Subcutaneous adipose tissue (tissue), 4 donors: ENCODE results near the gene NRXN3. TPM values are rescaled to one million over a fixed set of nuclear protein-coding genes. Genes with fewer than 3 reads are reported as not detected.

Source experiments
- CTCF ChIP-seq: fragments of 450-650 bp; IDR thresholded peaks from one replicate; pipeline ENCODE4 v1.5.1; 2016; ENCODE audit warnings: low read depth, mild to moderate bottlenecking, control low read depth, antibody characterized with exemption, moderate library complexity
- total RNA-seq, 4 donors: library from RNA; depleted of rRNA; stranded (reverse); fragments of >200 nt; gene quantifications; one replicate each; pipeline ENCODE4 v1.1.0, GENCODE V29; 2016

Gene NRXN3
- total RNA-seq, 4 donors from 2014 or later: 0.57 to 2.4 (median 1.1) TPM; not detected in 1

DNA sequence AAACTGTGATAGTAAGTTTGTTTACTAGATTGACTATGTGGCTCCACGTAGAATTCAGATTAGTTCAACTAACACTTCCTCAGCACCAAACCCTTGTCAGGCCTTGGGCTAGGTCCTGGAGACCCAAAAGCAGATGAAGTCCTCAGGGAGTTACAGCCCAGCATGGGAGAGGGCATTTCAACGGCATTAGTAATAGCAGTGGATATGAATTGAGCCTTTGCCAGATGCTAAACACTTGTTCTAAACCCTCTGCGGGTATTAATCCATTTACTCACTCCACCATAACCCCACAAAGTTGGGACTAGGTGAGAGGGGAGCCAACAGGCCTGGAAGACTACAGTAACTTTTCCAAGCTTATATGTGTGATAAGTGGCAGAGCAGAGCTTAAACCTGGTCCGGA lies 1326.5 kb downstream of the NRXN3 start:
- no peak for TF ChIP-seq CTCF

DNA sequence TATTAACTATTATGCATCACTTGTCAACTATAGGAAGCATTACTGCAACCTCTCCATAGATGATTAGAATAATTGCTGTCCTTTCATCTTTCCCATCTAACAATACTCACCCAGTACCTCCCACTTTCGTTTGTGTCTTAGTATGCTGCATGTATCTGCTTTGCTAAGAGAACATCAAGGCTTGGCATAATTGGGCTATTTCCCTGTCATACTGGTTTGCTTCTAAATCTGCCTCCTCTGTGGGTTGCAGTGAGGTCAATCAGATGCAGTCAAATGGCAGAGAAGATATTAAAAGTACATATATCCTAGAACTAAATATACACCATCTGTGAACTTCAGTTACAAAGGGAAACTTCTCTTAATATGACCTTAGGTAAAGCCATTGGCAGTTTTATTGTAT lies 1330.3 kb downstream of the NRXN3 start:
- no peak for TF ChIP-seq CTCF

- TF ChIP-seq CTCF: no peak
Measured at GRCh38 chr14:79502136-79502750, 1332.1 kb downstream of the NRXN3 start.

- no peak for TF ChIP-seq CTCF
Measured at GRCh38 chr14:79502751-79503148, 1332.6 kb downstream of the NRXN3 start.

DNA sequence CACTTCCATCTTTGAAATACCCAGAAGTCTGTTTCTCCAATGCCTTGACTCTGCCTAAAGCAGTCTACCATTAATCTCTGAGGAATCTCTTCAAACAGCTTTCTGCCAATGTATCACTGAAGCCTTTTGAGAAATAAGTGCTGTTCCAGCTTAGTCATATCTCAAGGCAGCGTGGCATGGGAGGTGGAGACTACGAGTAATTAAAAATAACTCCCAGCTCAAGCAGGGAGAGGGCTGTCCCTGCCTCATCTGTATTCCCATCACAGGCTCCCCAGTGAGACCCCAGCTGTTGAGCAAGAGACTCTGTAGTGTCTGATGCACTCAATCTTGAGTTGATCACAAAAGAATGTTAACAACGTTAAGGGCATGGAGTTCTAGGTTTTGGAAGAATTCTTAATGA lies 1340.5 kb downstream of the NRXN3 start:
- no peak for TF ChIP-seq CTCF

GRCh38 chr14:79511146-79511545 lies 1341.0 kb downstream of the NRXN3 start:
- no peak for TF ChIP-seq CTCF

DNA sequence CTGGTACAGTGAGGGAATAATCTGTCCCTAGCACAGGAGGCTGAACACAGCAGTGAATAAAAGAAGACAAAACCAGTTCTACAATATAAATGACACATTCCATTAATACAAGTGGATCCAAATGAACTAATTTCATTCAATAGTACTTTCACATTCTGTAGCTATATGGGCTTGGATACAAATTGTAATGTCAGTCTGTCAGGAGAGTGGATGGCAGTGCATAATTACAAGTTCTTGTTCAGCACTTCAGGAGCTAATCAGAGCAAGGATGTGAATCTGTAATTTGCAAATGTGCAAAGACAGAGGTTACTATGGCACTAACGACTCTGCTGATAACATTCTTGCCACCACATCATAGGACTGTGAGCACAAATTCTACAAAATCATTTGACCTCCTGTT lies 1343.3 kb downstream of the NRXN3 start:
- TF ChIP-seq CTCF: no peak
